OCI-LY7 (cell line): ENCODE data around the gene TPRA1.

ENCODE experiments used
- EZH2phosphoT487 ChIP-seq: fragments of 200-600 bp; sonication (generic); IDR thresholded peaks from 2 replicates; pipeline ENCODE4 v1.6.1; 2018; ENCODE audit warnings: low read depth, borderline replicate concordance, mild to moderate bottlenecking, mixed run types, antibody characterized with exemption, low read length, moderate library complexity, mixed read lengths
- TF ChIP-seq, protein P1 (sequence below): fragments of 200-600 bp; sonication (generic); conservative IDR thresholded peaks from 2 replicates; pipeline ENCODE4 v1.5.1; 2014; ENCODE audit warnings: mild to moderate bottlenecking, antibody characterized with exemption, low read length, moderate library complexity, mixed read lengths

DNA sequence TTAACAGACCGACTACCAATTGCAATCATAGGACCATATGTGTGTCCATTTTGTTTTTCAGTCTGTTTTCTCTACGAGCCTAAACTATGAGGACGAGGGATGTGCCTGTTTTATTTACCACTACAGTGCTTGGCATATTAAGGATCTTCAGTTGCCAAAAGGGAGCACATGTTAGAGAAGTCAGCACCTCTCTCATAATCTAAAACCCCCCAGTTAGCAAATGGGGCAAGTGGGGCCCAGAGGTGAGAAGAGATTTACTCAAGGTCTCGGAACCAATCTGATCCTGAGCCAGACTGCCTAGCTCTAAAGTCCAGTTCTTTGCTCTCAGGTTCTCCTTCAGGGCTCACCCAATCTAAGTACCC is 37.9 kb upstream of the TPRA1 start:
- TF ChIP-seq, protein P1, sequence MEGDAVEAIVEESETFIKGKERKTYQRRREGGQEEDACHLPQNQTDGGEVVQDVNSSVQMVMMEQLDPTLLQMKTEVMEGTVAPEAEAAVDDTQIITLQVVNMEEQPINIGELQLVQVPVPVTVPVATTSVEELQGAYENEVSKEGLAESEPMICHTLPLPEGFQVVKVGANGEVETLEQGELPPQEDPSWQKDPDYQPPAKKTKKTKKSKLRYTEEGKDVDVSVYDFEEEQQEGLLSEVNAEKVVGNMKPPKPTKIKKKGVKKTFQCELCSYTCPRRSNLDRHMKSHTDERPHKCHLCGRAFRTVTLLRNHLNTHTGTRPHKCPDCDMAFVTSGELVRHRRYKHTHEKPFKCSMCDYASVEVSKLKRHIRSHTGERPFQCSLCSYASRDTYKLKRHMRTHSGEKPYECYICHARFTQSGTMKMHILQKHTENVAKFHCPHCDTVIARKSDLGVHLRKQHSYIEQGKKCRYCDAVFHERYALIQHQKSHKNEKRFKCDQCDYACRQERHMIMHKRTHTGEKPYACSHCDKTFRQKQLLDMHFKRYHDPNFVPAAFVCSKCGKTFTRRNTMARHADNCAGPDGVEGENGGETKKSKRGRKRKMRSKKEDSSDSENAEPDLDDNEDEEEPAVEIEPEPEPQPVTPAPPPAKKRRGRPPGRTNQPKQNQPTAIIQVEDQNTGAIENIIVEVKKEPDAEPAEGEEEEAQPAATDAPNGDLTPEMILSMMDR: no peak
- TF ChIP-seq EZH2phosphoT487: no peak
